H1 (cell line): ENCODE results near the gene ZFYVE19. TPM values are rescaled to one million over a fixed set of nuclear protein-coding genes. Genes with fewer than 3 reads are reported as not detected.
A peak's percentile ranks its signal among the peaks of the same experiment; 100 is the strongest.

Experiments used
- CTCF ChIA-PET: fragments of 300-600 bp; sonication (Branson Sonifier 250); formaldehyde crosslinking; loops from one replicate; lab custom pipeline; 2021; ENCODE audit not compliant: partially characterized antibody; lab: Charles Lee
- POLR2A ChIA-PET: fragments of 300-600 bp; sonication (Branson Sonifier 250); formaldehyde crosslinking; loops from one replicate; lab custom pipeline; 2021; ENCODE audit warnings: inconsistent platforms; ENCODE audit not compliant: partially characterized antibody; lab: Charles Lee
- DNase-seq, 2 experiments: peaks; one replicate each; pipeline versions ENCODE4 v3.0.0 to v3.0.0-alpha.2; 2010 to 2022; ENCODE audit warnings: low spot score in 2 of 2, low read depth in 1 of 2, mixed read lengths in 1 of 2
- FAIRE-seq: peaks from 2 replicates; lab custom pipeline; 2011; peaks lifted over from hg19 to GRCh38; lab: Jason Lieb, UNC
- H2AFZ ChIP-seq: 2 replicates; pipeline ENCODE4 v1.8.1; 2012; ENCODE audit warnings: low read length, inconsistent platforms
- H2AK5ac ChIP-seq: 2 replicates; pipeline ENCODE4 v1.6.1; 2013; ENCODE audit warnings: low read depth, low read length
- H2BK120ac ChIP-seq: replicated peaks from 2 replicates; pipeline ENCODE3; 2013; ENCODE audit warnings: low read depth, low read length, inconsistent platforms
- H2BK12ac ChIP-seq: 2 replicates; pipeline ENCODE4 v1.6.1; 2013; ENCODE audit warnings: low read depth, low read length
- H2BK15ac ChIP-seq: 2 replicates; pipeline ENCODE4 v1.6.1; 2013; ENCODE audit warnings: low read length
- H2BK20ac ChIP-seq: 2 replicates; pipeline ENCODE4 v1.6.1; 2013; ENCODE audit warnings: low read length
- H2BK5ac ChIP-seq: 2 replicates; pipeline ENCODE4 v1.6.1; 2013; ENCODE audit warnings: low read depth, low read length
- H3K14ac ChIP-seq: 2 replicates; pipeline ENCODE4 v1.6.1; 2013; ENCODE audit warnings: inconsistent platforms; ENCODE audit not compliant: insufficient read length
- H3K18ac ChIP-seq: 2 replicates; pipeline ENCODE4 v1.6.1; 2013; ENCODE audit warnings: low read length; ENCODE audit errors: extremely low read depth
- H3K23ac ChIP-seq: 2 replicates; pipeline ENCODE4 v1.6.1; 2013; ENCODE audit warnings: inconsistent platforms; ENCODE audit not compliant: insufficient read length
- H3K23me2 ChIP-seq: 2 replicates; pipeline ENCODE4 v1.6.1; 2013; ENCODE audit warnings: low read depth, low read length
- H3K27ac ChIP-seq: 2 replicates; pipeline ENCODE4 v1.6.1; 2011; ENCODE audit warnings: low read depth, low read length, inconsistent platforms
- H3K27me3 ChIP-seq, 4 experiments: replicated peaks in 1 of 4; 1 replicate in 1 of 4; 2 replicates in 3 of 4; pipeline versions ENCODE4 v1.6.1 to v1.8.1; 2011 to 2013; ENCODE audit warnings: low read length in 3 of 4, mild to moderate bottlenecking in 3 of 4, inconsistent platforms in 2 of 4, mixed read lengths in 2 of 4, moderate library complexity in 1 of 4; ENCODE audit not compliant: control insufficient read depth in 3 of 4, insufficient read depth in 3 of 4; ENCODE audit errors: extremely low read depth in 1 of 4
- H3K36me3 ChIP-seq, 4 experiments: 2 replicates each; pipeline versions ENCODE4 v1.6.1 to v1.8.1; 2011 to 2013; ENCODE audit warnings: mild to moderate bottlenecking in 4 of 4, low read length in 3 of 4, moderate library complexity in 2 of 4, control low read depth in 1 of 4, inconsistent platforms in 1 of 4; ENCODE audit not compliant: insufficient read depth in 4 of 4, control insufficient read depth in 2 of 4
- H3K4ac ChIP-seq: replicated peaks from 2 replicates; pipeline ENCODE3; 2013; ENCODE audit warnings: low read length, low read depth, mixed read lengths, inconsistent platforms; ENCODE audit not compliant: insufficient read length
- H3K4me1 ChIP-seq, 4 experiments: replicated peaks in 1 of 4; 1 replicate in 1 of 4; 2 replicates in 3 of 4; pipeline versions ENCODE4 v1.6.1 to v1.8.1; 2011 to 2013; ENCODE audit warnings: low read length in 3 of 4, inconsistent platforms in 2 of 4, mixed read lengths in 1 of 4; ENCODE audit not compliant: insufficient read depth in 4 of 4, control insufficient read depth in 3 of 4
- H3K4me2 ChIP-seq, 2 experiments: 2 replicates each; pipeline versions ENCODE4 v1.6.1 to v1.8.1; 2011 to 2013; ENCODE audit warnings: low read depth in 2 of 2, low read length in 2 of 2, control low read depth in 1 of 2, inconsistent platforms in 1 of 2, mild to moderate bottlenecking in 1 of 2; ENCODE audit not compliant: insufficient read depth in 1 of 2
- H3K4me3 ChIP-seq, 4 experiments: fragments of 200-600, 300-600 bp in 1 of 4; sonication (generic), shearing (Covaris generic), sonication (Bioruptor Twin) in 1 of 4; 2 replicates each; pipeline versions ENCODE4 v1.5.1 to v1.8.1; 2011 to 2016; ENCODE audit warnings: low read length in 4 of 4, low read depth in 3 of 4, control low read depth in 2 of 4, inconsistent platforms in 2 of 4, mild to moderate bottlenecking in 2 of 4, mixed read lengths in 1 of 4, moderate library complexity in 1 of 4; ENCODE audit not compliant: insufficient read depth in 2 of 4; ENCODE audit errors: extremely low read depth in 1 of 4
- H3K56ac ChIP-seq: replicated peaks from 2 replicates; pipeline ENCODE3; 2013; ENCODE audit warnings: low read depth, mild to moderate bottlenecking, mixed read lengths, low read length, inconsistent platforms; ENCODE audit not compliant: insufficient read length
- H3K79me1 ChIP-seq: 2 replicates; pipeline ENCODE4 v1.6.1; 2013; ENCODE audit warnings: low read depth, low read length, control low read depth
- H3K79me2 ChIP-seq, 2 experiments: 2 replicates each; pipeline versions ENCODE4 v1.6.1 to v1.8.1; 2012 to 2013; ENCODE audit warnings: low read length in 2 of 2, mild to moderate bottlenecking in 2 of 2, inconsistent platforms in 1 of 2; ENCODE audit not compliant: insufficient read depth in 2 of 2, control insufficient read depth in 1 of 2
- H3K9ac ChIP-seq, 4 experiments: replicated peaks in 1 of 4; 1 replicate in 1 of 4; 2 replicates in 3 of 4; pipeline versions ENCODE4 v1.6.1 to v1.8.1; 2011 to 2013; ENCODE audit warnings: low read depth in 3 of 4, low read length in 3 of 4, control low read depth in 2 of 4, mild to moderate bottlenecking in 2 of 4, moderate library complexity in 2 of 4, inconsistent platforms in 1 of 4; ENCODE audit errors: extremely low read depth in 1 of 4
- H3K9me3 ChIP-seq, 2 experiments: 2 replicates each; pipeline versions ENCODE4 v1.6.1 to v1.8.1; 2012 to 2013; ENCODE audit warnings: mild to moderate bottlenecking in 2 of 2, moderate library complexity in 2 of 2, control low read depth in 1 of 2, inconsistent platforms in 1 of 2, low read depth in 1 of 2, low read length in 1 of 2, mixed read lengths in 1 of 2; ENCODE audit not compliant: insufficient read depth in 2 of 2
- H4K20me1 ChIP-seq, 2 experiments: replicated peaks in 1 of 2; 2 replicates each; pipeline versions ENCODE3 to v1.8.1; 2011 to 2013; ENCODE audit warnings: inconsistent platforms in 2 of 2, low read length in 2 of 2, mild to moderate bottlenecking in 1 of 2; ENCODE audit not compliant: insufficient read depth in 2 of 2, control insufficient read depth in 1 of 2
- H4K5ac ChIP-seq: 2 replicates; pipeline ENCODE4 v1.6.1; 2013; ENCODE audit warnings: low read length, low read depth, mixed read lengths, inconsistent platforms; ENCODE audit not compliant: insufficient read length
- H4K8ac ChIP-seq: 2 replicates; pipeline ENCODE4 v1.8.0; 2013; ENCODE audit warnings: mild to moderate bottlenecking, moderate library complexity, low read length, inconsistent platforms; ENCODE audit not compliant: insufficient read depth; ENCODE audit errors: extremely low read depth
- H4K91ac ChIP-seq: replicated peaks from 2 replicates; pipeline ENCODE3; 2013; ENCODE audit warnings: low read length, mixed read lengths, inconsistent platforms; ENCODE audit not compliant: insufficient read length
- JUND ChIP-seq: IDR thresholded peaks from 2 replicates; pipeline ENCODE4 v1.6.1; 2011; ENCODE audit warnings: mild to moderate bottlenecking, improper control_type of control experiment, low read length
- WGBS, 2 experiments: shearing (Covaris generic) in 1 of 2; methylation state at CpG; one replicate each; pipeline versions ENCODE4 v1.1.6 to v1.1.7; 2013 to 2015; ENCODE audit warnings: low lambda C conversion rate in 2 of 2, mixed read lengths in 2 of 2, inconsistent platforms in 1 of 2, low coverage in 1 of 2, missing lambda C conversion rate in 1 of 2; ENCODE audit not compliant: insufficient replicate concordance in 2 of 2, insufficient coverage in 1 of 2, insufficient read length in 1 of 2; ENCODE audit errors: extremely low coverage in 1 of 2, missing lambda C conversion rate in 1 of 2; 5-methylcytosine and 5-hydroxymethylcytosine counted together
- polyA plus RNA-seq, 7 experiments: library from polyadenylated mRNA; depleted of rRNA in 3 of 7; stranded (reverse) in 5 of 7; unstranded in 2 of 7; fragments of >200 nt in 5 of 7; fragments of 200-250 nt in 2 of 7; gene quantifications; 1 replicate in 5 of 7; 2 replicates in 1 of 7; 4 replicates in 1 of 7; pipeline versions ENCODE4 v1.2.1 to v1.2.3, GENCODE V29; 2011 to 2013; ENCODE audit warnings: missing spikeins in 2 of 7, mixed read lengths in 2 of 7
- total RNA-seq: library from RNA; stranded (reverse); fragmentation: NEBNext Ultra II Directional; extraction: Animal tissue kit (Norgen Biotek cat#: 25700); gene quantifications from 2 replicates; pipeline ENCODE4 v1.2.1, GENCODE V29; 2021
- TF ChIP-seq, protein P1 (sequence below), 3 experiments: IDR thresholded peaks; 1 replicate in 2 of 3; 2 replicates in 1 of 3; pipeline versions ENCODE4 v1.5.1 to v1.6.1; 2011; ENCODE audit warnings: low read length in 3 of 3, mild to moderate bottlenecking in 3 of 3, inconsistent platforms in 2 of 3, low read depth in 1 of 3, moderate library complexity in 1 of 3; ENCODE audit not compliant: insufficient read depth in 1 of 3; ENCODE audit errors: control extremely low read depth in 1 of 3

ZFYVE19 gene
- total and polyA plus RNA-seq, 2 of the 8 experiments (the other 6 are each of a cell fraction or from before 2014, with no cell fraction given), result 11.2 to 21.8 TPM

DNA sequence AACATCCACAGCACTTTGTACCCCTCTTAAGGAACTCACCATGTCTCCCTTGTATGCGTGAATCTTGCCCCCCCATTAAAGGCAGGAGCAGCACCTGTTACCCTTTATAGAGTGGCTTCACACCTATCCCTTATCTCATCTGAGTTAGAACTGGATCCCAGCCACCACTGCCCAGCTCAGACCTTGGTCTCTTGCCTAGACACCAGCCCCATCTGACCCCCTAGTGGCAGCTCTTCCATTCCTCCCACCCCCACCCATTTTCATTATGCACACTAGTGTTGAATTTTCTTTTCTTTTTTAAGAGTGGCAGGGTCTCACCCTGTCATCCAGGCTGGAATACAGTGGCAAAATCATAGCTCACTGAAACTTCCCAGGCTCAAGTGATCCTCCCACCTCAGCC, 3.2 kb upstream of the ZFYVE19 start:
- Histone ChIP-seq H2BK20ac (no peak overlapping the region), H4K91ac (no peak overlapping the region), H3K36me3 (no peaks in the 10 kb centered on the region), H3K9ac (no peak overlapping the region), H2BK5ac (no peak overlapping the region), H4K5ac (no peak overlapping the region), H3K9me3 (no peaks in the 10 kb centered on the region), H3K4me1 (peaks cover 4 to 14% (median 6%) of the 10 kb centered on the region in 4 experiments; a peak in 6 of 7 replicates), H3K18ac (no peak overlapping the region), H2AFZ (no peak overlapping the region), H2BK15ac (no peak overlapping the region), H3K56ac (no peak overlapping the region), H4K8ac (no peak overlapping the region), H3K23me2 (peaks cover 9% of the 10 kb centered on the region; the same call in 1 of the 2 replicates), H3K4me2 (no peak overlapping the region), H2AK5ac (no peak overlapping the region), H3K14ac (no peak overlapping the region), H3K4ac (no peak overlapping the region), H3K23ac (no peak overlapping the region), H3K27me3 (no peaks in the 10 kb centered on the region), H2BK120ac (no peak overlapping the region), H3K79me1 (no peaks in the 10 kb centered on the region), H3K4me3 (no peak overlapping the region), H3K27ac (no peak overlapping the region), H2BK12ac (no peak overlapping the region), H3K79me2 (no peaks in the 10 kb centered on the region; a peak in 1 of 4 replicates), H4K20me1 (no peaks in the 10 kb centered on the region)
- 90% methylated on average over 1 of the region's 1 CpG; no CpG with 5 or more reads in 1 of the 2 experiments for WGBS, 2 experiments
- ChIA-PET CTCF (interaction anchor here (0.6 to 3.1 kb wide), 8 partner anchors 12 to 398 kb away, joined by 3 to 14 read pairs (median 4); no protein-coding TSS in a partner anchor), POLR2A (interaction anchor here (1.2 to 1.4 kb wide), 3 partner anchors 37 to 119 kb away, joined by 3 to 5 read pairs (median 4); partner anchors contain the start of gene SPINT1)
- FAIRE-seq (no peak), DNase-seq (no peak)
- TF ChIP-seq, protein P1, sequence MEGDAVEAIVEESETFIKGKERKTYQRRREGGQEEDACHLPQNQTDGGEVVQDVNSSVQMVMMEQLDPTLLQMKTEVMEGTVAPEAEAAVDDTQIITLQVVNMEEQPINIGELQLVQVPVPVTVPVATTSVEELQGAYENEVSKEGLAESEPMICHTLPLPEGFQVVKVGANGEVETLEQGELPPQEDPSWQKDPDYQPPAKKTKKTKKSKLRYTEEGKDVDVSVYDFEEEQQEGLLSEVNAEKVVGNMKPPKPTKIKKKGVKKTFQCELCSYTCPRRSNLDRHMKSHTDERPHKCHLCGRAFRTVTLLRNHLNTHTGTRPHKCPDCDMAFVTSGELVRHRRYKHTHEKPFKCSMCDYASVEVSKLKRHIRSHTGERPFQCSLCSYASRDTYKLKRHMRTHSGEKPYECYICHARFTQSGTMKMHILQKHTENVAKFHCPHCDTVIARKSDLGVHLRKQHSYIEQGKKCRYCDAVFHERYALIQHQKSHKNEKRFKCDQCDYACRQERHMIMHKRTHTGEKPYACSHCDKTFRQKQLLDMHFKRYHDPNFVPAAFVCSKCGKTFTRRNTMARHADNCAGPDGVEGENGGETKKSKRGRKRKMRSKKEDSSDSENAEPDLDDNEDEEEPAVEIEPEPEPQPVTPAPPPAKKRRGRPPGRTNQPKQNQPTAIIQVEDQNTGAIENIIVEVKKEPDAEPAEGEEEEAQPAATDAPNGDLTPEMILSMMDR (IDR thresholded peaks at IDR 0.05; ENCODE audit: control extremely low read depth in 1 of 3, insufficient read depth in 1 of 3, low read depth in 1 of 3, low read length in 3 of 3), result peak in 1 of 3 experiments; percentile 2; a peak in 1 of 4 replicates
- TF ChIP-seq JUND, result no peak
